ENCODE results near the gene ZNF385A.

The ZNF385A gene

GRCh38 chr12:54369597-54370131, 14.9 kb downstream of the ZNF385A start:
- TF ChIP-seq POLR2A (IDR thresholded peaks at IDR 0.05; ENCODE audit: low read depth, low read length), result no peak
- FAIRE-seq, result no peak
- no peak for DNase-seq (ENCODE audit: insufficient read length, low spot score)

DNA sequence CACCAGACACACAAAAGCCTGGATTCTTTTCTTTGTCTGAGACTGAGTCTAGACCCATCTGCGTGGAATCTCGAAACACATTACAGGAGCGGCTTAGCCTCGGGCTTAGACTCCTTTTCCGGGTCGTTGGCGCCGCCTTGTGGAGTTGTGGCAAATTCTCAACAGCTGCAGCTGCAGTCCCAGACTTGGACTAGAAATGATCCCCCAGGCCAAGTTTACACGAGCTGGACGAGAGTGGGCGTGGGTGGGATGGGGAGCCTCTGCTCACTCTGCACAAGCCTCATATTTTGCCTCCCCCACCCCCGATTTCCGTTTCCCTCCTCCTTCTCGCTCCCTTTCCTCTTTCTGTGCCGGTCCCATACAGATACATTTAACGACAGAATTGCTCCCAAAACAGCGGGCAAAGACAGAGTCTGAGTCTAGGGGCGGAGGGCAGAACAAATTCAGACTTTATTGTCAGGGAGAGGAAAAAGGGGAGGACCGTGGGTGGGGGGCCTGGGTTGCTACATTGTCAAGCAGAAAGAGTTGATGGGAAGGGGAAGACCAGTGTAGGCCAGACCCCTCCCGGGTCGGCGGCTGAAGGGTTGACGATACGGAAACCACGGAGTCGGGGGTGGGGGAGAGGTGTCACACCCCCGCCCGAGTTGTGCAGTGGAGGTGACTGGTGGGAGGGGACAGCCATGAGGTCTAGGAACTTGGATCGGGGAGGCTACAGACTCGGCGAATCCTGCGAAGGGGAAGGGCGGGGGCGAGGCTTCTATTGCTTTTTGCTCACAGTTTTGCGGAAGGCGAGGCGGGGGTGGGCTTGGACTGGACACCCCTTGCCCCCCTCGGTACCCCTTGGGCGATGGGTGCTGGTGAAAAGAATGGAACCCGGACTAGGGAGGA, 15.6 kb downstream of the ZNF385A start:
- no peak for TF ChIP-seq POLR2A (IDR thresholded peaks at IDR 0.05; ENCODE audit: low read depth, low read length)
- no peak for FAIRE-seq

DNA sequence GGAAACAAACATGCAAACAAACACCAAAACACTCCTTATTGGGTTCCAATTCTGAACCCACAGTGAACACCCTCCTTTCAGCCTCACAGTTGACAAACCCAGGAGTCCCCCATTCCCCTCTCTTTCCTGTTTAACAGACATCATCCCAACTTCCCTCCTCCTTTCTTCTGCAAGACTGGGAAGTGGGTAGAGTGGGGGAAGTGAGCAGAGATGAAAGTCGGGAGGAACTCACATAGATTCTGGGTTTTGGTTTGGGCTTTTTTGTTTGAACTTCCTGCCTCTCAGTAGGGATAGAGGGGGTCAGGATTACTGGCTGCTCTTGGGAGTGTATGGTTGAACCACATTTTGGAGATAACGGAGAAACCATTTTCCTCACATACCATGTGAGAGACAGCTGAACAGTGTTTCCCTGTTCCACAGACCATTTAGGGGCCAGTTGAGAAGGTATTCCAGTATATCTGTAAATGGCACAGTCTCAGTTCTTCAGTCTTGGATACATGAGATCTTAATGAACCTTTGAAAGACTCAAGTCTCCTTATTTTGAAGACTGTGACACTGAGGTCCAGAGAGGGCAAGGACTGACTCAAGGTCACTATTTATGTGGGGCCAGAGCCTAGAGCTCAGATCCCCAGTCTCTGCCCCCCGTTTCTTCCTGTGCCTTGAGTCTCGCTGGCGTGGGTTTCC, 16.4 kb downstream of the ZNF385A start:
- no peak for DNase-seq (ENCODE audit: insufficient read length, low spot score)
- TF ChIP-seq POLR2A (IDR thresholded peaks at IDR 0.05; ENCODE audit: low read depth, low read length), result no peak
- FAIRE-seq, result no peak

More for the DNA sequence above, 15.6 kb downstream of the ZNF385A start:
- DNase-seq (ENCODE audit: insufficient read length, low spot score), result peak; percentile 62

- no peak for FAIRE-seq
- TF ChIP-seq POLR2A (IDR thresholded peaks at IDR 0.05; ENCODE audit: low read depth, low read length), result no peak
- no peak for DNase-seq (ENCODE audit: insufficient read length, low spot score)
Measured at GRCh38 chr12:54364413-54364812, 20.1 kb downstream of the ZNF385A start, which contains the start of gene GPR84. Gene GPR84 (minus strand): TSS chr12:54364486. CDS start chr12:54363851, 635 bp downstream.

DNA sequence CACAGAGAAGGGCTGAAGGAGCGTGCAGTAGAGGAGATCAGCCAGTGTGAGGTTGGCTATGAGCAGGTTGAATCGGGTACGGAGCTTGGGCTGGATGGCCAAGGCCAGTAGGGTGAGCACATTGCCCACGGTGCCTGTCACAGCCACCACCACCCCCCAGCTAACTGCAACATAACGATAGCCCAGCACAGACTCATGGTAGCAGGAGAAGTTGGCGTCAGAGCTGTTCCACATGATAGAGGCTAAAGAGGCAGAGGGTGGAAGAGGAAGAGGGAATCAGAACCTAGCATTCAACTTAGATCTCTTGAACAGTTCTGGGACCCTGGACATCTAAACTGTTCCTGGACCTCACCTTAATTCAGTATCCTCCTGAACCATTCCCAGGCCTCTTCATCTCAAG, 20.9 kb downstream of the ZNF385A start:
- TF ChIP-seq POLR2A (IDR thresholded peaks at IDR 0.05; ENCODE audit: low read depth, low read length), result no peak
- DNase-seq (ENCODE audit: insufficient read length, low spot score) (no peak), FAIRE-seq (no peak)

- FAIRE-seq (no peak), DNase-seq (ENCODE audit: insufficient read length, low spot score) (no peak)
- TF ChIP-seq POLR2A (IDR thresholded peaks at IDR 0.05; ENCODE audit: low read depth, low read length), result no peak
Measured at GRCh38 chr12:54363047-54363446, 21.5 kb downstream of the ZNF385A start.

DNA sequence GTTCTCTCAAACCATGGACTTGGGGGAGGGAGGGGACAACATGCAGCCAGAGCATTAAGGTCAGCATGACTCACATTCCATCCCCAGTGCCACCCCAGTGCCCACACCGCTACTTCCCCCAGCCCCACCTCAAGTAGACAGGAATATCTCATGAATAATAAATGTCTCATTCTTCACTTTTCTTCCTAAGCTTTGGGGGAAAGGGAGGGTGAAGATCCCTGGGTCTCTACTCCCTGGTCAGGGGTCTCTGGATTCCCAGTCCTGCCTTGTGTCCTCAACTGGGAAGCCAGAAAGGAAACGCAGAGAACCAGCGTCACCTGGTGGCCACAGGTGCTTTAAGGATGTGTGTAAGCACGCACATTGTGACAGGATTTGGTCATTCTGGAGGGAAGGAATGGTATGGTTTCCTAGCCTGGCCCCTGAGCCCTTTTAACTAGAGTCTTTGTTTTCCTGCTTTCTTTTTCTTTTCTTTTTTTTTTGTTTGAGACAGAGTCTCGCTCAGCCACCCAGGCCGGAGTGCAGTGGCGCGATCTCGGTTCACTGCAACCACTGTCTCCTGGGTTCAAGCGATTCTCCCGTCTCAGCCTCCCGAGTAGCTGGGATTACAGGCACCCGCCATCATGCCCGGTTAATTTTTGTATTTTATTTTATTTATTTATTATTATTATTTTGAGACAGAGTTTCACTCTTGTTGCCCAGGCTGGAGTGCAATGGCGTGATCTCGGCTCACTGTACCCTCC, 23.6 kb downstream of the ZNF385A start:
- FAIRE-seq (no peak), DNase-seq (ENCODE audit: insufficient read length, low spot score) (no peak)

GRCh38 chr12:54359762-54360351, 24.7 kb downstream of the ZNF385A start:
- no peak for DNase-seq (ENCODE audit: insufficient read length, low spot score)
- FAIRE-seq, result no peak
- no peak for TF ChIP-seq POLR2A (IDR thresholded peaks at IDR 0.05; ENCODE audit: low read depth, low read length)

More for the DNA sequence above, 23.6 kb downstream of the ZNF385A start:
- no peak for TF ChIP-seq POLR2A (IDR thresholded peaks at IDR 0.05; ENCODE audit: low read depth, low read length)

DNA sequence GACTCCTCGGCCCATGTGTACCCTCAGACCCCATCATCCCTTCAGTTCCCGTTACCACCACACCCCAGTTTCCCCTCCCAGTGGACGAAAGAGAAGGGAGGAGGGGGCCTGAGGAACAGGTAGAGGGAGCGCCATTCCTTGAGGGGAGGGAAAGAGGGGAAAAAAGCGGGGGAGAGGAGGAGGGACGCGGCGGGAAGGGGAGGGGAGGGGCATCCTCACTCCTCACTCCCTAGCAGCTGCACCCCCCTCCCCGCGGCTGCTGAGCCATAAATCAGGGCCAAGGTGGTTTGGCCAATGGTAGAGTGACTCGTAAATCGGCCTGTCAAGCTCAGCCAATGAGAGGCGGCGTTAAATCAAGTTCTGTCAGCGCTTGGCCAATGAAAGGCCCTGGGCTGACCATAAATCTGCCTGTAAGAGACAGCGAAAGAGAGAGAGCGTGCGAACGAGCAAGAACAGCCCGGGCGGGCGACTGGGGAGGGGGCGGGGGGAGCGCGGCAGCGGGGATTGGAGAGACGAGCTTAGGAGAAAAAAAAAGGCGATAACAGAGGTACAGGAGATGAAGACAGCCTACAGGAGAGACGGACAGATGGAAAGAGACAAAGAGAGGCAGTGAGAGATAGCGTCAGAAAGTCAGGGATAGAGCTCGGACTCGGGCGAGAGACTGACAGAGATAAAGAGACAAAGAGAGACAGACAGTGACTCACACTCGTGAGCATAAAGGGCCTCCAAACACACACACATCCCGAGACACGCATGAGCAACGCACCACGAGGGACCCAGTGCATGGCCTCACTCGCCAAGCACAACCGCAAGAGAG, 25.4 kb downstream of the ZNF385A start:
- peak; percentile 48 for TF ChIP-seq POLR2A (IDR thresholded peaks at IDR 0.05; ENCODE audit: low read depth, low read length)
- peak; percentile 88 for DNase-seq (ENCODE audit: insufficient read length, low spot score)
- peak; percentile 85 for FAIRE-seq

DNA sequence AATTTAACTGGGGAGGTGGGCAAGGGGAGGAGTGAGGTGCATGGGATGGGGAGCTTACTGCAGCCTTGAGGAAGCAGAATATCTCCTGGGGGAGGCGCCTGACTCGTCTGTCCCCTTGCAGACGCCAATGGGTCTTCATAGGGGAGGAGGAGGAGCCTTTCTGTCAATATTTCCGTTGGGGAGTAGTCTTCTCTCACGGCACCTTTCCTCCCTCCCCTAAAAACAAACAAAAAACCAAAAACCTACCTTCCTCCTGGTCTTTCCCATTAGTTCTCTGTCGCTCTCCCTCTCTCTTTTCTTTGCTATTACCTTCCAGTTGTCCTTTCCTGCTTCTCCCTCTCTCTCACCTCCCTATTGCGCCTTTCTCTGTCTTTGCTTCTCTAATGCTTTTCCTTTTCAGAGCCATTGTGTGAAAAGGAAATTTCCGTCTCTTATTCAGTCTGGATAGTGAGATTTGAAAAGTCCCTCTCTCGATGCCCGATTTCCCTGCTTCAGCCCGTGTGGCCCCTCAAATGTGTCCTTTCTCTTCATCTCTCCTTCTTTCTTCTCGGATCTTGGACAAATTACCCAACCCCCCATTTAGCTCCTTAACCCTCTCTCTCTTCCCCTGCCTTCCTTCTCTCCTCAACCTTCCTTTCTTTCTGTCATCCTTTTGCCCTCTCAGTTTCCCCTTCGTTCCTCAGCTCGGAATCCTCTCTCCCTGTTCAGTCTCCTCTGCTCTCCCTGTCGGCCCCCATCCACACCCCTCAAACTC, 26.2 kb downstream of the ZNF385A start:
- no peak for TF ChIP-seq POLR2A (IDR thresholded peaks at IDR 0.05; ENCODE audit: low read depth, low read length)
- FAIRE-seq (no peak), DNase-seq (ENCODE audit: insufficient read length, low spot score) (no peak)

DNA sequence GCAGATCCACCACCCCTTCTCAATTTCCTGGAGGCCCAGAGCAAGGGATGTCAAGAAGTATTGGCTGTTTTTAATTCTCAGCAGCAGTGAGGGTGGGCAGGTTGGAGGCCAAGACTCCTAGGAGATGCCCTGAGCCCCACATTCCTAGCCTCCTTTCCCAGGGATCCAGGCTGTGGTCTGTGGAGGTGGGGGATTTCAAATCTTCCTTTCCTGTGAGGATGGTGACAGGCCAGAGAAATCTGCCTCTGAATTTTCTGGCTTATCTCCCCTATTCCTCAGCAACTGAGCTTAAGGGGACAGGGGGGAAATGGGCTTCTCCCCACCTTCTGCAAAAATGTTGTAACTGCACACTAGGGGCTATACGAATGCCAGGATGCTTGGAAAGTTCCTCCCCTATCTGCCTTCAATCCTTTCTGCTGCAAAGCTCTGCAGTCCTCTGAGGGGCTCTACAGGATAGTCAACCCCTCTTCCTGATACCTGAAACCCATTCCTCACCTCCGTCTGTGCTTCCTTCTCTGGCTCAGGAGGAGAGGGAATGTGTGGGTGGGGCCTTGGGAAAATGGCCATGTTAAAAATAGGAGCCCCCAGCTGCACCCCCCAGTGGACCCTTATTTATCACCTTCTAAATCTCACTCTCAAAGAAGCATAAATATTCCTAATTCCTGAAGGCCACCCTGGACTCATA, 26.9 kb downstream of the ZNF385A start:
- DNase-seq (ENCODE audit: insufficient read length, low spot score) (no peak), FAIRE-seq (no peak)
- TF ChIP-seq POLR2A (IDR thresholded peaks at IDR 0.05; ENCODE audit: low read depth, low read length), result no peak

All from H54 (cell line).